ENCODE measurements around the gene ZNF282.
A peak's percentile ranks its signal among the peaks of the same experiment; 100 is the strongest.
"Not testable (repeated sequence)": the region's sequence is repeated elsewhere in the genome, so short reads cannot be mapped to it uniquely, and the experiment has no call there.

The ZNF282 gene

GRCh38 chr7:149214020-149214720 lies 18.8 kb downstream of the ZNF282 start:
- Histone ChIP-seq H3K9ac (ENCODE audit: low read length) (peak overlapping the region; percentile 2), H3K36me3 (ENCODE audit: control insufficient read depth, insufficient read depth, low read length, severe bottlenecking) (peaks cover 97% of the 10 kb centered on the region), H3K27me3 (replicated peaks; ENCODE audit: control insufficient read depth, insufficient read depth, low read length) (no peaks in the 10 kb centered on the region), H3K4me1 (ENCODE audit: control insufficient read depth, insufficient read depth, low read length) (peaks cover 20% of the 10 kb centered on the region), H3K9me3 (ENCODE audit: control insufficient read depth, low read length) (no peaks in the 10 kb centered on the region), H3K4me3 (ENCODE audit: low read length) (no peak overlapping the region)
- no peak for DNase-seq (ENCODE audit: low read depth)

GRCh38 chr7:149216402-149216801 lies 21.1 kb downstream of the ZNF282 start:
- H3K4me1 ChIP-seq (ENCODE audit: control insufficient read depth, insufficient read depth, low read length) = peaks cover 20% of the 10 kb centered on the region
- H3K36me3 ChIP-seq (ENCODE audit: control insufficient read depth, insufficient read depth, low read length, severe bottlenecking) = peaks cover 81% of the 10 kb centered on the region
- DNase-seq (ENCODE audit: low read depth) = no peak
- no peaks in the 10 kb centered on the region for H3K27me3 ChIP-seq (replicated peaks; ENCODE audit: control insufficient read depth, insufficient read depth, low read length)
- no peak overlapping the region for H3K4me3 ChIP-seq (ENCODE audit: low read length)
- no peak overlapping the region for H3K9ac ChIP-seq (ENCODE audit: low read length)
- H3K9me3 ChIP-seq (ENCODE audit: control insufficient read depth, low read length) = no peaks in the 10 kb centered on the region

- peaks cover 20% of the 10 kb centered on the region for H3K4me1 ChIP-seq (ENCODE audit: control insufficient read depth, insufficient read depth, low read length)
- DNase-seq (ENCODE audit: low read depth) = no peak
- H3K9me3 ChIP-seq (ENCODE audit: control insufficient read depth, low read length) = no peaks in the 10 kb centered on the region
- no peak overlapping the region for H3K4me3 ChIP-seq (ENCODE audit: low read length)
- H3K27me3 ChIP-seq (replicated peaks; ENCODE audit: control insufficient read depth, insufficient read depth, low read length) = no peaks in the 10 kb centered on the region
- no peak overlapping the region for H3K9ac ChIP-seq (ENCODE audit: low read length)
- peaks cover 76% of the 10 kb centered on the region for H3K36me3 ChIP-seq (ENCODE audit: control insufficient read depth, insufficient read depth, low read length, severe bottlenecking)
These were observed 22.2 kb downstream of the ZNF282 start for GRCh38 chr7:149217570-149217969.

- Histone ChIP-seq H3K27me3 (replicated peaks; ENCODE audit: control insufficient read depth, insufficient read depth, low read length) (no peaks in the 10 kb centered on the region), H3K9me3 (ENCODE audit: control insufficient read depth, low read length) (no peaks in the 10 kb centered on the region), H3K36me3 (ENCODE audit: control insufficient read depth, insufficient read depth, low read length, severe bottlenecking) (peaks cover 64% of the 10 kb centered on the region), H3K4me3 (ENCODE audit: low read length) (no peak overlapping the region), H3K4me1 (ENCODE audit: control insufficient read depth, insufficient read depth, low read length) (peaks cover 14% of the 10 kb centered on the region), H3K9ac (ENCODE audit: low read length) (no peak overlapping the region)
- no peak for DNase-seq (ENCODE audit: low read depth)
These were observed 23.4 kb downstream of the ZNF282 start for GRCh38 chr7:149218469-149219420.

- no peak overlapping the region for H3K9ac ChIP-seq (ENCODE audit: low read length)
- peaks cover 4% of the 10 kb centered on the region for H3K4me1 ChIP-seq (ENCODE audit: control insufficient read depth, insufficient read depth, low read length)
- DNase-seq (ENCODE audit: low read depth) = peak; percentile 66
- H3K9me3 ChIP-seq (ENCODE audit: control insufficient read depth, low read length) = no peaks in the 10 kb centered on the region
- peaks cover 61% of the 10 kb centered on the region for H3K36me3 ChIP-seq (ENCODE audit: control insufficient read depth, insufficient read depth, low read length, severe bottlenecking)
- H3K4me3 ChIP-seq (ENCODE audit: low read length) = no peak overlapping the region
- no peaks in the 10 kb centered on the region for H3K27me3 ChIP-seq (replicated peaks; ENCODE audit: control insufficient read depth, insufficient read depth, low read length)
These were observed 25.2 kb downstream of the ZNF282 start for GRCh38 chr7:149220534-149220933.

- peaks cover 12% of the 10 kb centered on the region for H3K4me1 ChIP-seq (ENCODE audit: control insufficient read depth, insufficient read depth, low read length)
- H3K27me3 ChIP-seq (replicated peaks; ENCODE audit: control insufficient read depth, insufficient read depth, low read length) = no peaks in the 10 kb centered on the region
- DNase-seq (ENCODE audit: low read depth) = no peak
- H3K9ac ChIP-seq (ENCODE audit: low read length) = no peak overlapping the region
- no peak overlapping the region for H3K4me3 ChIP-seq (ENCODE audit: low read length)
- no peaks in the 10 kb centered on the region for H3K9me3 ChIP-seq (ENCODE audit: control insufficient read depth, low read length)
- H3K36me3 ChIP-seq (ENCODE audit: control insufficient read depth, insufficient read depth, low read length, severe bottlenecking) = peaks cover 41% of the 10 kb centered on the region
These were observed 27.8 kb downstream of the ZNF282 start for GRCh38 chr7:149223176-149223575.

GRCh38 chr7:149223761-149224160 lies 28.4 kb downstream of the ZNF282 start:
- no peaks in the 10 kb centered on the region for H3K27me3 ChIP-seq (replicated peaks; ENCODE audit: control insufficient read depth, insufficient read depth, low read length)
- no peak overlapping the region for H3K4me3 ChIP-seq (ENCODE audit: low read length)
- DNase-seq (ENCODE audit: low read depth) = no peak
- H3K9me3 ChIP-seq (ENCODE audit: control insufficient read depth, low read length) = no peaks in the 10 kb centered on the region
- peaks cover 35% of the 10 kb centered on the region for H3K36me3 ChIP-seq (ENCODE audit: control insufficient read depth, insufficient read depth, low read length, severe bottlenecking)
- H3K9ac ChIP-seq (ENCODE audit: low read length) = no peak overlapping the region
- peaks cover 13% of the 10 kb centered on the region for H3K4me1 ChIP-seq (ENCODE audit: control insufficient read depth, insufficient read depth, low read length)

- Histone ChIP-seq H3K9me3 (ENCODE audit: control insufficient read depth, low read length) (no peaks in the 10 kb centered on the region), H3K4me1 (ENCODE audit: control insufficient read depth, insufficient read depth, low read length) (peaks cover 19% of the 10 kb centered on the region), H3K9ac (ENCODE audit: low read length) (no peak overlapping the region), H3K36me3 (ENCODE audit: control insufficient read depth, insufficient read depth, low read length, severe bottlenecking) (peaks cover 30% of the 10 kb centered on the region), H3K4me3 (ENCODE audit: low read length) (no peak overlapping the region), H3K27me3 (replicated peaks; ENCODE audit: control insufficient read depth, insufficient read depth, low read length) (no peaks in the 10 kb centered on the region)
- DNase-seq (ENCODE audit: low read depth) = no peak
These were observed 29.0 kb downstream of the ZNF282 start for GRCh38 chr7:149224352-149224751.

GRCh38 chr7:149225106-149225505 lies 29.8 kb downstream of the ZNF282 start:
- Histone ChIP-seq H3K4me3 (ENCODE audit: low read length) (no peak overlapping the region), H3K4me1 (ENCODE audit: control insufficient read depth, insufficient read depth, low read length) (peaks cover 21% of the 10 kb centered on the region), H3K36me3 (ENCODE audit: control insufficient read depth, insufficient read depth, low read length, severe bottlenecking) (peaks cover 30% of the 10 kb centered on the region), H3K9me3 (ENCODE audit: control insufficient read depth, low read length) (no peaks in the 10 kb centered on the region), H3K27me3 (replicated peaks; ENCODE audit: control insufficient read depth, insufficient read depth, low read length) (no peaks in the 10 kb centered on the region), H3K9ac (ENCODE audit: low read length) (no peak overlapping the region)
- DNase-seq (ENCODE audit: low read depth) = no peak

- Histone ChIP-seq H3K9me3 (ENCODE audit: control insufficient read depth, low read length) (no peaks in the 10 kb centered on the region), H3K4me1 (ENCODE audit: control insufficient read depth, insufficient read depth, low read length) (peaks cover 18% of the 10 kb centered on the region), H3K9ac (ENCODE audit: low read length) (no peak overlapping the region), H3K36me3 (ENCODE audit: control insufficient read depth, insufficient read depth, low read length, severe bottlenecking) (peaks cover 30% of the 10 kb centered on the region), H3K27me3 (replicated peaks; ENCODE audit: control insufficient read depth, insufficient read depth, low read length) (no peaks in the 10 kb centered on the region), H3K4me3 (ENCODE audit: low read length) (no peak overlapping the region)
- DNase-seq (ENCODE audit: low read depth) = no peak
These were observed 30.3 kb downstream of the ZNF282 start for GRCh38 chr7:149225656-149226055.

GRCh38 chr7:149226366-149226765 lies 31.0 kb downstream of the ZNF282 start:
- Histone ChIP-seq H3K4me1 (ENCODE audit: control insufficient read depth, insufficient read depth, low read length) (peaks cover 18% of the 10 kb centered on the region), H3K36me3 (ENCODE audit: control insufficient read depth, insufficient read depth, low read length, severe bottlenecking) (peaks cover 25% of the 10 kb centered on the region)
- H3K9me3 ChIP-seq (ENCODE audit: control insufficient read depth, low read length); H3K4me3 ChIP-seq (ENCODE audit: low read length); DNase-seq (ENCODE audit: low read depth); H3K27me3 ChIP-seq (replicated peaks; ENCODE audit: control insufficient read depth, insufficient read depth, low read length); H3K9ac ChIP-seq (ENCODE audit: low read length): not testable (repeated sequence)
